Measurements from ENCODE around the gene AASS.
"Not testable (repeated sequence)": the region's sequence is repeated elsewhere in the genome, so short reads cannot be mapped to it uniquely, and the experiment has no call there.

Gene AASS

DNA sequence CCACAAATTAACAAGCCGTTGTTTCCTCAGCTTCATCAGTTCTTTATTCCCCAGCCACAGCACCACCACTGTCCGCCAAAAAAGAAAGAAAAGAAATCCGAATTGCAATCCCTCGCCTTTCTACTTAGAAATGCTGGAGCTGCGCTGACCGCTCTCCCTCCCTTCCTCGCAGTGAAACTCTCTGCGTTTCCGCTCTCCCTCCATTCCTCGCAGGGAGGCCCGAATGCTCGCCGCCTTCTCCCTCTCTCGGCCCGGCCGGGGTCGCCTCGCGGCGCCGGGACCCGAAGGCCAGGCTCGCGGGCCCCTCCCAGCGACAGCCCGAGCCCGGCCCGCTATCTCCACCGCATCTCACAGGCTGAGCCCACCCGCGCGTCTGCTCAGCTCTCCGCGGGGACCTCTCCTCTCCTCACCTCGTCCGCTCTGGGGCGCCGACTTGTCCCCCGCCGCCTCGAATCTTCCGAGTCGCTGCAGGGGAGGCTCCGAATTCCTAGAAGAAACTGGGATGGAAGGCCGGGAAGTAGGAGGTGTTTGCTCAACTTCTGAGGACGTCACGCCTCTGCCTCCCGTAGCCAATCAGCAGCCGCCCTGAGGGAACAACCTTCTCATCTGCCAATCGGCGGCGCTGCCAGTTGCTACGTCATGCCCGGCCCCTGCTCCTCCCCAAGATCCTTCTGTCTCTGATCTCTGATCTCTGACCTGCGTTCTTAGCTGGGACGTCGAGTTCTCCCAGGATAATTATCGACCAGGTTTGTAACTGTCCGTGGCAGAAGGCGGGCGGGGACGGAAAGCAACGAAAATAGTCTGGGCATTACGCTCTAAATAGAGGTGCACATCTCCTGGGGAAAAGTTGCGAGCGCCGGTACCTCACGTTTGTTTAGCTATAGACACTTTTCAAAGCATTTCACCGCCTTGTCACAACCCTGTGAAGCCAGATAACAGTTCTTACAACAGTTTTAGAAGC is at the start of gene AASS:
Gene AASS (minus strand): TSS at position 499 of the 961 bp plus-strand sequence. CDS start 10,523 bp downstream, outside the sequence.
- peak; percentile 93 for DNase-seq

DNA sequence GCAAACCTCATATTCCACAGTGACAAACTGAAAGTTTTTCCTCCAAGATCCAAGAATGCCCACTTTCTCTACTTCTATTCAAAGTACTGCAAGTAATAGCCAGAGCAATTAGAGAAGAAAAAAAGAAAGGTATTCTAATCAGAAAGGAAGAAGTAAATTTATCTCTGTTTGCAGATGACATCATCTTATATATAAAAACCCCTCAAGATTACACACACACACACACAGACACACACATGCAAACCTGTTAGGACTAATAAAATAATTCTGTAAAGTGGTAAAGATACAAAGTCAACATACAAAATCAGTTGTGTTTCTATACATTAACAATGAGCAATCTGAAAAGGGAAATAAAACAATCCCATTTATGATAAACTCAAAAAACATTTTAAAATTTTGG is 44.7 kb upstream of the AASS start:
- no peak for DNase-seq

DNA sequence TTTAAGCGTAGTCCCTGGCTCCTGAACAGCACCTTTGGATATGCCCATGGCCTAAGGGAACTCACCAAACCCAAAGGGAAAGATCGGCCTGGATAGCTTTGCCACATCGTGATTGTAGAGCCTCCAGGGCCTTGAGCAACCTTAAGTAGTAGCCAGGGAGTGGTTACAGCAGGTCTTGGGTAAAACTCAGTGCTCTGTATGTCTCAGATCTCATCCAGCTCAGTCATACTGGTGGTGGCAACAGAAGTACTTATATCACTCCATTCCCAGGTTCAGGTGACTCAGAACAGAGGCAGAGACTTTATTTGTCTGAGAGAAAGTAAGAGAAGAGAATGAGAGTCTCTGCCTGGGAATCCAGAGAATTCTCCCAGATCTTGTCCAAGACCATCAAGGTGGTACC is 39.1 kb upstream of the AASS start:
- no peak for DNase-seq

DNA sequence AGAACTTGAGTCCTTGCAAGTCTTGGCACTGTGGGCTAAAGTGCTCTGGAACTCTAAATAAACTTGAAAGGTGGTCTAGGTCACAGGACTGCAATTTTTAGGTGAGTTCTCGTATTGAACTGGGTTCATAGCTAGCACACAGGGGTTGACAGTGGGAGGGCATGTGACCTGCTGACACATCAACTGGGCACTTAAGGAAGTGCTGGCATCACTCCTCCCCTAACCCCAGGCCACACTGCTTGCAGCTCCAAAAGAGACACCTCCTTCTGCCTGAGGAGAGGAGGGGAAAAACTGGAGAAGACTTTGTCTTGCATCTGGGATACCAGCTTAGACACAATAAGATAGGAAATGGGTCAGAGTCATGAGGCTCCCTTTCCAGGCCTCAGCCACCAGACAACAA is 38.0 kb upstream of the AASS start:
- DNase-seq: no peak

DNA sequence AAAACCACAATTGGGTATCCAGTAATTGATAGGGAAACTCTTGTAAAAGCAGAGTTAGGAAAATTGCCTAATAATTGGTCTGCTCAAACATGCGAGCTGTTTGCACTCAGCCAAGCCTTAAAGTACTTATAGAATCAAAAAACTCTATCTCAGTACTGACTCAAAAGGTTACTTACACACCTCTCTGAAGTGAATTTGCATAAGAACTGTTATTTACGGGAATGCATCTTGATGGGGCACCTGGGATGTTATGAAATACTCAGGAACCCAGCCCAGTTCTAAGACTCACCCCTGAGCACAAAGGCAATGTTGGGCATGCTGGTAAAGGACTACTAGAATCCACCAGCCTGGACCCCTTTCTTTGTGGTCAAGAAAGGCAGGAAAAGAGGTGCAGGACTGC is 28.1 kb upstream of the AASS start:
- not testable (repeated sequence) for DNase-seq

DNA sequence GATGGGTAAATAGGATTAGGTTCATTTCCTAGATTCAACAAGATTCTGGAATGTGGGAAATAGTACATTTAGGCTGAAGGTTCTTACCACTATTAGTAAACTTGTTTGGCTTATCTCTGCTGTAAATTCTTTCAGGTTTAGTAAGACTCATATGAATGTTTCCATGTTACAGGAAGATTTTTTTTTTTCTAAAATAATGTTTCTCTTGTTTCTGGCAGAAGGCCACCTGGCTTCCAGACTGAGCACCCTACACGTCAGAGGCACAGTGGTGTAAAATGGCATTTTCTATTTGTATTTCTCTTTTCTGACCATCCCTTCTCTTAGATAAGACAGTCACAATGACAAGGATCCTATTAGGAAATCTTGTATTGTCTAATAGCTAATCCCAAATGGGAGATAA is 22.7 kb upstream of the AASS start:
- no peak for DNase-seq

DNA sequence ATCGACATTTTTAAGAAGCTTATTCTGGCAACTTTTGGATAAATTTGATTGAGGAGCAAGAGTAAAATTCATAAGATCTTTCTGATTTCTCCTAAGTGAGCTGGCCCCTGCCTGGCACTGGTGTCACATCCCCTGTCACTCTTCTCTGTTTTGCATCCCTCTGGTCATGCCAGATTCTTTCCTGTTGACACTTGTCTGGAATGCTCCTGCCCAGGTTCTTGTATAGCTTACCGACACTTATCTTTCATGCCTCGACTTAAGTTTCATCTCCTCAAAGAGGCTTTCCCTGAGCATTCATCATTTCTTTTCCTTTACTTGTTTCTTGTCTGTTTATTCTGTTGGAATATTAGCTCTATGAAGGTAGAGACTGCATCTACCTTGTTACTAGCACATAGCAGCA is 22.2 kb upstream of the AASS start:
- DNase-seq: no peak

DNA sequence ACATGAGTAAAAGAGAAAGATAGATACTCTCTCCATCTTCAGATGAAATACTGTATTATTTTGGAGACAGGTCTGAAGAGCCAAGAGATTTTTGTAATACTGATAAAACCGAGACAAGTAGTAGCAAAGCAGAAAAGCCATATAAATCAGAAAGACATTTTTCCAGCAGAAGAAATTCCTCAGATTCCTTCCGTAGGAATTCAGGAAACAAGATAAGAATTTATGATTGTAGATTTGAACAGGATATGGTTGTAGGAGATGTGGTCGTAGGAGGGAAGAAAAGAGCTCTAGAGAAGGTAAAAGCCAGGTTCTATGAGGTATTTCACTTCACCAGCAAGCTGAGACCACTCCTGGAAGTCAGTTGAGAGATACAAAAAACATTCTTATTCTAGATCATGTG is 17.6 kb upstream of the AASS start:
- no peak for DNase-seq

DNA sequence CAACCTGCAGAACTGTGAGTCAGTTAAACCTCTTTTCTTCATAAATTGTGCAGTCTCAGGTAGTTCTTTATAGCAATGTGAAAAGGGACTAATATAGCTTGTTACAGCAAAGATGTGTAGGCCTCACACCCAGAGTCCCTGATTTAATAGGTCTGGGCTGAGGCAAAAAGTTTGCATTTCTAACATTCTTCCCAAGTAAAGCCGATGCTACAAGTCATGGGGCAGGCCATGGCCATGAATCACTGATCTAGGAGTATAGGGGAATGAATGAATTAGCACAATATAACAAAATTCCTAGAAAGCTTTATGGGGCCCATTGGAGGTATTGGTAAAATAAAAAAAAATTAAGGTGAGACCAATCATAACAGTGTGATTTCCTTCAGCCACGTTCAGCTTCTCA is 11.5 kb upstream of the AASS start:
- no peak for DNase-seq

DNA sequence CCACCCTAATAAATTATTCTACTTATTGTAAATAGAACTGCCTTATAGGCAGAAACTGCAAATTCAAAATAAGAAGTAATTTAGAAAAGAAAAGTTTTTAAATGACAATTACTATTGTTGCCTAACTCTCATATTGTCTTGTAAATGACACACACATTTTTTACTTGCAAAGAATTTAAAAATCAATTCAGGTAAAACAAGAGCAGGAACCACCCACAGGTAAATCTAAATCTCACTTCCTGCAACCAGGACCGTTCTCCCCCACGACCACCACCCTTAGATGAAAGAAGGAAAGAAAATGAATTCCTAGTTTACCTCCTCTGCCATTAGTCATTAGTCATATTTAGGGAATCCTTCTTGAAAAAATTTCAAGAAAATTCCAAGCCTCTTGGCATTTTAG is 4.8 kb upstream of the AASS start:
- DNase-seq: no peak

DNA sequence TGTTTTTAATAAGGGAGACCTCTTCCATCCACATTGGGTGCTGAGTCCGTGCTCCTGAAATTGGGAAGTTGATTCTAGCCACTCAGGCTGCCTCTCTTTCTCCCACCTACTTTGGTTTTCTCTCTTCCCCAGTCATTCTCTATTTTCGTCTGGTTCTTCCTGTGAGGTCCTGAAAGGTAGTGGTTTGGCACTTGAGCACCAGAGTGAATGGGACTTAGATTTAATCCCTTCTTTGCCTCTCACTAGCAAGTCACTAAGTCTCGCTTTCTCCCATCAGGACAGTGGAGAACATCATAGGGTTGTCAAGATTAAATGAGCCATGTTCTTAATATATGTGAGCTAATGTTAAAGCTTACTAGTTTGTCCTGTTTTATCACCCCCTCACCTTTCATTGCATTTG is 4.0 kb upstream of the AASS start:
- no peak for DNase-seq

DNA sequence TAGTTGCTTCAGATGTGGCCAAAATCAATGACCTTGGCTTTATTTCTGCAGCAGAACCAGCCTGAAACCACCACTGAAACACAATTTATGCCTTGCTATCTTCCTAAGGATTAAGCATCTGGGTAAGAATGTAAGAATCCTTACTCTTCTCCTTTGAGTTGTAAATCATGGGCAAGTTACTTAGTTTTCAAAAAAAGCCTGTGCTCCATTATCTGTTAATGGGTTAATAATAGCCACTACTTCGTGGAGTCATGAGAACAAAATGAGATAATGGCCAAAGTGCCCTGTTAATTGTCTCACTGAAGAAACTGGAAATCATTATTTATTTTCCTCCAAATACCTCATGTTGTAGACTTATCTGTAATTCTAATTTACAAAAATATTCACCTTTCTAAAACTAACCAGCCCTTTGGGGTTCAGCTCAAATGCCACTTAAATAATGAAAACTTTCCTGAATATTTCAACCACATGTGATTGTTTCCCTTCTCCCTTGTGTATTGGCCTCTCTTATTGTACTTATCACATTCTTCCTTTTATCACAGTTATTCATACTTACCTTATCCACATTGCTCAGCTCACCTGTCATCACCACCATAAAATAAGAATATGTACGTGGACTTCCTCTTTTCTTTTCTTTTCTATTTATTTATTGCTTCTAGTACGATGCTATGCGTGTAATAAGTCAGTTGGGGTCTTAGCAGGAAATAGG is 2.0 kb upstream of the AASS start:
- DNase-seq: no peak

DNA sequence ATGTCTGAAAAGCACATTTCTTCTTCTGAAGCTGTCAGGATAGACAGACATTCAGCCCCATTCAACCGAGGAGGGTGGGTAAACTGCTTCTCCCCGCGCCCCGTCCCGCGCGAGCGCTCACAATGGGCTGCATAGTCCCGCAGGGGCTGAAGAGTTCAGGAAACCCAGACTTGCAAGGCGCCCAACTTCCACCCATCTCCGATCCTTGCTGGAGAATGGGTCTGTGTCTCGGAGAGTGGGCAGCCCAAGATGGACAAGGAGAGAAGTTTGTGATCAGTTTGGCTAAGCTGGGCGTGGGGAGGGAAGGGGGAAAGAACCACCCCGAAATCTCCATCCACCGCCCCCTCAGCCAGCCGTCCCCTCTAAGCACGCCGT is 686 bp downstream of the AASS start:
- no peak for DNase-seq

DNA sequence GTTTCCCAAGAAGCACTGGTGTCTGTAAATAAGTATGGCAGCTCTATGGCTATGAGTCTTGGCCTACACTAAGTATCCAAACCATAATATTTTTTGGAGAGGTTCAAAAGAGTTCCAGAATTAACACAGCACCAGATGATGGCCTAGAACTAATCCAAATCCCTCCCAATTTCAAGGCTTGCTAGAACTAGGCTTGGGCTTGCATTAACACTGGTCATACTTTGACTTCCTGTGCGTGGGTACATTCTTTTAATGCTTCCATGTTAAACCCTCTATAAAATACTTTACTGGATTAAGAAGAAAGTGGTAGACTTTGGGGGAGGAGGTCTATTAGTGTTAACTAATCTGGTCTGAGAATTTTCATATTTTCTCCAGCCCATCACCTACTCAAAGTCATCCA is 3.1 kb downstream of the AASS start:
- DNase-seq: no peak

DNA sequence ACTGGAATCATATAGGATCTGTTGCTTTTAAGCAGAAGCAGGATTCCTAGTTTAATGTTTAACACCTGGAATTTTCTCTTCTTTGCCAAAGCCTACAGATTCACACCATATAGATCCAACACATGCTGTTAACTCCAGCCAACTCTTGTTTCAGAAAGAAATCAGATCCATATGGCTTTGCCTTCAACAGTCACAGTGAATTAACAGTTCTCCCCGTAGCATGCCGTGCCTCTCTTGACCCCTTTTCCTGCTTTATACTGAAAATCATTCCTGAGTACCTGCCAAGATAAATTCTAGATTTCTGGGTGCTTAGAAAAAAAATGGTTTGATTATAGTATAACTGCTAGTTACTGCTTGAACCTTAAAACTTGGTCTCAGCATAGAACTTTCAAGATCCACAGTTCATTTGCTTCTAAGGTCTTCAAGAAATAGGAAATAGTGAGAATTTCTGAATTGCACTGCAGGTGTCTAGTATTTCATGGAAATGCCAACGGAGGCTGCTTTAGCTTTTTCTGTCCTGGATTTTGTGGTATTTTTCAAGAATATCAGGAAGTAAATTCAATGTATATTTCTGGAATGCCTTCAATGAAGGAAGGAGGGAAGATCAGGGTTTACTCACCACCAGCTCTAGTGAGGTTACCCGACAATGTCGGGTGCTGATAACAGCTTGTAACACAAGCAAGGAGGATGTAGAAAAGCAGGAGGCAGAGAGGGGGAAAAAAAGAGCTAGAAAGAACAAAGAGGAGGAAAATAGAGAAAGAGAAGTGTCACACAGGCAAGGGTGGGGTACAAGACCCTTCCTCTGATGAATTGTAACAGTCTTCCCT is 6.6 kb downstream of the AASS start:
- DNase-seq: peak; percentile 25

DNA sequence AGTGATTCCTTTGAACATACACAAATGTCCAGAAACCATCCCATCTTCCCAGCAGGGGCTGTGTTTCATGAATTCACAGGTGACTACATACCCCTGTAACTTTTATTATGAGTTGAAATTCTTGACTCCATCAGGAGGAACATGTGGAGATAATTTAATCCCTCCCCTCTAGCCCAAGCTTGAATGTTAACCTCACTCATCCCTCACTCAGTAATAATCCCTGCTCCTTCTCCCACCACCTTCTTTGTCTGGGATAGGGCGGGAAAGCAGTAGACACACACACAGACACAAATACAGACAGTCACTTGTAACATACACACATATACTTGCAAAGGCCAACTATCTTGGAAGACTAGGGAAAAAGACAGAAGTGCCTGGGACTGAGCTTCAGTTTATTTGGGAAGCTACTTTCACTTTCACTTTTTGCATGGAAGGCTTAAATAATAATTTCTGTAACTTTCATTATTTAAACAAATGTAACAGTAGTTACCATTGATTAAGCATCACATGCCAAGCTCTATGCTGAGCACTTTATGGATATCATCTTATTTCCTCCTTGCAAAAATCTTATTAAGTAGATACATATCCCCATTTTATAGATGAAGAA is 7.3 kb downstream of the AASS start:
- no peak for DNase-seq

DNA sequence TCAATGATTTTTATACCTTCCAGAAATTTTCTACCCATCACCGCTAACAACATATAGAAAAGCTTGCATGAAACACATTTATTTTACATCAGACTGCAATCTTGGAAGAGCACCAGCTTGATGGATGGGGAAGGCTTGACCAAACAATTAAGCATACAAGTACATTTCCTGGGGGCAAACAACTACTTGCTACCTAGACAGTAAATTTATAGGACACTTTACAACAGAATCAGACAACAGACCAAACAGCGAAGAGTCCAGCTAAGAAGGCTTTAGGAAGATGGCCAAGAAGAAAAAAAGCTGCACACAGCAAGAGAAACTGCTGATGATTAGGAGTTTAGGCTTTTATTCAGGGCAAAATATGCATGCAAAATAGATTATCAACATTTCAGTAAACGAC is 8.0 kb downstream of the AASS start:
- no peak for DNase-seq

DNA sequence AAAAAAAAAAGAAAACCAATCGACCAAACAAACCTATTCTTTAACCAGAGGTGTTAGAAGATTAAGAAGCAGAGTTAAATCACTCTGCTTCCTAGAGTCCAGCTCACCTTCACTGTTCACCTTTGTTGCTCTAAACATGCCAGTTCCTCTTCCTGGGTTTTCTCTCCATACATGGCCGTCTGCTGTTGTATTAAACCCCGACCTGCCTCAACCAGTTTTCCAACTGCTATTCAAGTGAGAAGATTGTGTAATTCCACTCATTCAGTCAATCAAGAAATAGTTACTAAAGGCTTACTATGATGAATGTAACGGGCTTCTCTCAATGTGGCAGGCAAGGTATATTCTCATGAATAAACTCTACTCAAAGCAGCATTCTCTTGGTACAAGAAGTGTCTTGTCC is 8.8 kb downstream of the AASS start:
- no peak for DNase-seq

DNA sequence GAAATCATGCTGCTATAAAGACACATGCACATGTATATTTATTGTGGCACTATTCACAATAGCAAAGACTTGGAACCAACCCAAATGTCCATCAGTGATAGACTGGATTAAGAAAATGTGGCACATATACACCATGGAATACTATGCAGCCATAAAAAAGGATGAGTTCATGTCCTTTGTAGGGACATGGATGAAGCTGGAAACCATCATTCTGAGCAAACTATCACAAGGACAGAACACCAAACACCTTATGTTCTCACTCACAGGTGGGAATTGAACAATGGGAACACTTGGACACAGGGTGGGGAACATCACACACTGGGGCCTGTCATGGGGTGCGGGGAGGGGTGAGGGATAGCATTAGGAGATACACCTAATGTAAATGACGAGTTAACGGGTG is 9.3 kb downstream of the AASS start:
- DNase-seq: not testable (repeated sequence)

DNA sequence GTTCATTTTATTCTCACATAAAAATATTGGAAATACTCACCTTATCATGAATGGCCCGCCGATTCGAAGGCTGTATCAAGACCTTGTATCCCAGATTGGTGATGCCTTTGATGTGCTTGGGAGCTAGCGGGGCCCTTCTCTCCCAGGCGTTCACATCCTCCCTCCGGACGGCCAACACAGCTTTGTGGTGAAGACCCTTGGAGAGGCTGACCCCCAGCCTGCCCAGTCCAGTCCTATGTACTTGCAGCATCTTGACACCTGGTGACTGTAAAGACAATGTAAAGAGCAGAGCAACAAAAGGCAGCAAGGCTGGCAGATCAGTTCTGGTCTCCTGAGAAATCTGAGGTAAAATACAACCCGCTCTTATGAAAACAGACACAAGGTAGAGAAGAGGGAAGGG is 10.6 kb downstream of the AASS start:
- DNase-seq: no peak

DNA sequence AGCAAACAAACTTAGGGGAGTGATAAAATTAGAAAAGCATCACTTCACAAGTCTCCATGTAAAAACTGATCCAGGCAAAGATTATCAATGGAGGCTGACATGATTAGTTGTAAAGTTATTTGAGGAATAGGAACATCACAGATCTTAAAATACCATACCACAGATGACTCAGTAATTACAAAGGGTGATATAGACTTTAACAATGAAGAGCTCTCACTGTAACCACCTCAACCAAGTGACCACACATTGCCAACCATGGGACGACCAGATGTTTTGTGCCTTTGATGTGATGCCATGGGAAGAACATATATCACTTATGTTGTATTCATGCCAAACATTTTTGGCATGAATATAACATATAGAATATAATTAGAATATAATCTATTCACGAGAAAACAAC is 11.7 kb downstream of the AASS start:
- no peak for DNase-seq

DNA sequence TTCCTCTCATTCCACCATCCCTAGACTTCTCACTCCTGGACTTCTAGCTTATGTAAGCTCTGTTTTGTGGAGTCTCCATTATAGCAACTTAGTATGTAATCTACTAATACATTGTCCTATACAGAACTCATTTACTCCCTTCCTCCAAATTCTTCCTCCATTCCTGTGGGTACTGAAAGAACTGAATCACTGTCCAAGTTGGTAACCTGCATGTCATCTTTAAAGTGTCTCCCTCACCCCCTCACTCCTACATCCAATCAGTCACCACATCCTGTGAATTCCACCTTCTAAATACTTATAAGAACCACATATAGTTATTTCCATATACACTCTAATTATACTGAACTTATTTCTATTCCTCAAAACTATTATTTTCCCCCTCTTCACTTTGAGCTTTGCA is 20.3 kb downstream of the AASS start:
- no peak for DNase-seq

DNA sequence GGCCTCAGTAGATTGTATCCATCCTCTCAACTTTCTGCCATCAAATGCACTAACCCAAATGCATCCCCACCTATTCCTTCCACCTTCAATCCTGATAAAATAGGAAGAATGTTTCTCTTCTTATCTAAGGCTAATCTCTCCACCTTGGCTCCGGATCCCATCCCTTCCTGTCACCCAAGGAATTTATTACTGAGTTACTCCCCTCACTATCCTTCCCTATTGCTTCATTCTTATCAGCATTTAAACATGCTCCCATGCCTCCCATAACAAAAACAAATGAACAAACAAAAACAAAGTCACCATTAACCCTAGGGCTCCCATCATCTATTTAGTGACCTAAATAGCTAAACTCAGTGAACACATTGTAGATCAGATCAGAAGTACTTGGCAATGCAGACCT is 25.3 kb downstream of the AASS start:
- no peak for DNase-seq

Measured in NCI-H1694 (cell line).